GM18519 (cell line): ENCODE data around the gene BBS9.
"Not testable (repeated sequence)": the region's sequence is repeated elsewhere in the genome, so short reads cannot be mapped to it uniquely, and the experiment has no call there.

Experiments
- ATAC-seq: cut with Tn5 transposase; IDR thresholded peaks from one replicate; pipeline ENCODE4 v1.9.1; 2021; ENCODE audit warnings: mild to moderate bottlenecking, moderate library complexity; ENCODE audit not compliant: unreplicated experiment, low FRiP score

BBS9 gene

DNA sequence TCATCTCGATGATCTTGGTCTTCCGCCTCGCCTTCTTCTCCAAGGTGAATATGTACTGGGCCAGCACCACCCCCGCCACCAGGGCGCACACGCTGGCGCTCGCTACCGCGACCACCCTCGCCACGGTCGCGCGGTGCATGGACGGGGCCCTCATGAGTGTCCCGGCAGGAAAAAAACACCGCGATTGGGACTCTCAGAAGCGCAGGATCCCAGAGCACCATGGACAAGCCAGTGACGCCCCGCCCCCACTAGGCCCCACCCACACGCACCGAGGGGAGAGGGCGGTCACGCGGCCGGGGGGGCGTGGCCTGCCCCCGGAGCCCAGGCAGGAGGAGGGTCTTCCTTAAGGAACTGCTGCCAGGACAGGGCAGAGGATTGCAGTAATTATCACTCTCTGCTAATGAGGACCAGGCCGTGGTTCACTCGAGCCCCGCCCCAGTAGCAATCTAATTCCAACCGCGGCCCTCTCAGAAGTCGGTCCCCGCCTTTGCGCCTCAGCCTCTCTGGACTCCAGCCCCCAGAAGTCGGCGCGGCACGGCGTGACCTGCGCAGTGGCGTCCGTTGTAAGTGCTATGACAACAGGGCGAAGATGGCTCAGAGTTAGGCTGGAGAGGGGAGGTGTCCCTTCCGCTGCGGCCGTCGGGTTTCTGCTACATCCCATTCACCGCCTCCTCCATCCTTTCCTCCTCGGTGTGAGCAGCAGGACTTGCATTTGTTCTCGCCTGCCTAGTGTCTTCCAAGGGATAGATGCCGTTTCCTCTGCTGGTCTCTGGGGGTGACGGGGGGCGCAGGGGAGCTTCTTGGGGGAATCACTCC lies at the start of gene BBS9:
Gene BBS9, plus strand, starts transcription at position 575 of the 816 bp plus-strand sequence. CDS start 16,689 bp downstream, outside the sequence.
- peak; percentile 100 for ATAC-seq

DNA sequence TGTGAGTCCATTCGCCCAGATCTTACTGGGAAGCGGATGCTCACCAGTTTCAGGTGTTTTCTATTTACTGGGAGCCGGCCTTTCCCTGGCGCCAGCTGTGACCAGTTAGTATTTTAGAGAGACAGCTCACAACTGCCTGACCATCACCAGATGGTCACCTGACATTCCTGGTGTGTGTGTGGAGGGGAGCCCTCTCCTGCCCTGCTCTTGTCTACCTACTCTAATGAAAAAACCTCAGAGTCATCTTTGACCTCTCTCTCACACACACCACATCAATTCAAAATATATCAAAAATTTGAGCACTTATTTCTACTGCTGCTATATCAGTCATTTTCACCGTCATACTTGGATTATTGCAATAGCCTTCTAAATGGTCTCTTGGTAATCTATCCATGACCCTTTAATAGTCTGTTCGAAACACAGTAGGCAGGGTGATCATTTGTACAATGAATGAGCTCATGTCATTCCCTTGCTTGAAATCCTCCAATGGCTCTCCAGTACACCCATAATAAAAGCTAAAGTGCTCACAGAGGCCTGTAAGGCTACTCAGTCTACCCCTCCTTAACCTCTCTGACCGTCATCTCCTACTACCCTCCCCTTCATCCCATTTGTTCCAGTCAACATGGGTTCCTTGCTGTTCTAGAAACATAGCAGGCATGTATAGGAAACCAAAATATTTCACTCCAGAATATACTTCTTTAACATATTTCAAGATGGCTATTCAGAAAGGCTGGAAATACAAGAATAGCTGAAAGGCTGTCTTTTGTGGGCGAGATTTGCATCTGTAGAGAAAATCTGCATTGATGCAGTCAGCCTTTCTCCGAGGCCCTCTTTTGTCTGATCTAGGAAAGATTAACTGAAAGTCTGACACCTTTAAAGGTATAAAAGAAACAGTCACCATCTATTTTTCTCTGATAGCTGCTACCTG lies 49.3 kb upstream of the BBS9 start:
- no peak for ATAC-seq

DNA sequence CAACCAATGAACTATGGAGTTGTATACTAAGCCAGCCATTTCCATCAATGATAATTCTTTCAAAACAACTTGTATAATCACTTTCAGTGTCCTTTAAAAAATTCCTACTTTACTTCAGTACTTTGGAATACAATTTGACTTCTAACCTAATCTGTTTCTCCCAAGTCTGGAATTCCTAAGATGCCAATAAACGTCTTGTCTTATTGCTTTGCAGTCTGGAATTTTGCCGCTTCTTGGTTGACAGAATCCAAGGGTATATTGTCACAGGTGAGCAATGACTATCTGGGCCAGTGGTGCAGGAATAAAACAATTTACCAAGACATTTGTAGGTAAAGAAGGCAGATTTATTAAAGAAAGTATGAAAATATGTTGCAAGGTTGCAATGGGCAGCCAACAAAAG lies 42.0 kb upstream of the BBS9 start:
- ATAC-seq, result no peak

DNA sequence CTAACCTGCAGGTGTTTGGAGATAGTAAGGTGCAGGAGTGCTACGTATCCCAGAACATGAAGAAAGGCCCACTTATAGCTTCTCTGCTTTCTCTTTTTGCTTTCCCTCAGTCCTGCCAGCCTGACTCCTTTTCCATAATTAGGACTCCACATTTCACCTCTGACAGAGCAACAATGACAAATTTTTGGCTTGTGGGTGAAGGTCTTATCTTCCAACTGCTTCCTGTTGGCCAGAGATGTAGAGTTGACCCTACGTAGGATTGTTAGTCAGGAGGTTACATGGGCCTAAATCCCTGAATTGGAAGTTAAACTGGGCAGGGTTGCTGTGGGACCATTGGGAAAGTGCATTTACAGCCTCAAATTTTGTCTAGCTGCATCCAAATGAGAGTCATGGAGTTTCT lies 41.5 kb upstream of the BBS9 start:
- ATAC-seq, result no peak

DNA sequence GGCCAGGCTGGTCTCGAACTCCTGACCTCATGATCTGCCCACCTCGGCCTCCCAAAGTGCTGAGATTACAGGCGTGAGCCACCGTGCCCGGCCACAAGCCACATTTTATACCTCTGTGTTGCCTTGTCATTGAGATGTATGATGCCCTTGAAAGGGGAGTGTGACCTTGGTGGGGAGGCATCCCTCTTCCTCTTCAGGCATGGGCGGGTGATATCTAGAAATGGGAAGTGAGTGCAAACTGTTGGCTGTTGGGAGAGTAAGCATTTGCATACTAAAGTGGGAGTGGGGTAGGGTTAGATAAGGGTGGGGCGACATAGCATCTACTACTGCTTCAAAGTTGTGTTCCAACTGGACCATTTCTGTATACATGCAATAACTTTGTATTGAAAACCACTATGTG lies 40.2 kb upstream of the BBS9 start:
- ATAC-seq, result no peak

DNA sequence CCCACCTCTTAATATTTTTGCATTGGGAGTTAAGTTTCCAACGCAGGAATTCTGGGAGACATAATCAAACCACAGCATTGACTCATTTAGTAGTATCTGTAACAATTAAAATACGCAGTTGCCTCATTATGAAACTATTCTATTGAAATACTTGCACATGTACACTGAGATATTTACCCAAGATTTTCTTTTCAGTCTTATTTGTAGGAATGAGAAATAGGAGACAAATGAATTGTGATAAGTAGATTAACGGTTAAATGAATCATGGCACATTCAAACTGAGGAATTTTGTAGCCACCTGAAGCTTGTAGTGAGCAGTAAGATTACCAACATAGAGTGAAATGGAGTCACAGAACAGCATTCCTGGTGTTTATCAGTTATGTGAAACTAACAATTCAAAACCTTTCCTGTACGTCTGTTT lies 38.2 kb upstream of the BBS9 start:
- no peak for ATAC-seq

DNA sequence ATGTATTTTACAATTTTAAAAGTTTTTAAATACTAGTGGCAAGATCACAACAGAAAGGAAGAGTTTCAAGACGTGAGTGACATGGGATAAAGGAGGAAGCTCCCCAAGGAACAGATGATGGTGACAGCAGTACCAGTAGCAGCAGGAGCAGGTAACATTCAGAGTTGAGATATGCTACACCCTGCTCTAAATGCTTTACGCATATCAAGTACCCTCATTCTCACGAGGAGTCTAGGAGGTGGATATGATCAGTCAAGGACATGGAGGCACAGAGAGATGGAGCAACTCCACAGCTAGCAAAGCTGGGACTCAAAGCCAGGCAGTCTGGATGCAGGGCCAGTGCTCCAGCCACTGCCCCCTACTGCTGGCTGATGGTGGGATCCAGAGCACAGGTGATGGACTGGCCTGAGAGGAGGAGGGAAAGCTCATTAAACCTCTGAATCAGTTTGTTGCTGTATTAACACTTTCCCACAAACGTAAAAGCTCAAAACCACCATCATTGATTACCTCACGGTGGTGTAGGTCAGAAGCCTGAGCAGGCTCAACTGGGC lies 37.6 kb upstream of the BBS9 start:
- ATAC-seq, result no peak

DNA sequence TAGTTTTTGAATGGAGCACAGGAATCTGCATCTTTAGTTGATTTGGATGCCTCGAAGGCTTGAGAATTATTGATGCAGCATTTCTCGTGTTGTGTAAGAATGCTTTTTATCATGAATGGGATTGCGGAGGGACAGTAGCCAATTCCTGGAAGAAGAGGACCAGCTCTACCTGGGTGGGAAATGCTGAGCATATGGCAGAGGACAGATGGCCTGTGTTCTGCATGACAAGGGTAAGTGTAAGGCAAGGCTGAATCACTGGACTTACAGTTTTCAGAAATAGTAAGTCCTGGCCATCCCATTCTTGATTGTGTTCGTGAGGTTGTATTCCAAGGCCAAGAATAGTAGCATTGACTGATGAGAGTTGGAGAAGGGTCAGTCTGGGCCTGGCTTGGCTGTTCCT lies 36.1 kb upstream of the BBS9 start:
- no peak for ATAC-seq

DNA sequence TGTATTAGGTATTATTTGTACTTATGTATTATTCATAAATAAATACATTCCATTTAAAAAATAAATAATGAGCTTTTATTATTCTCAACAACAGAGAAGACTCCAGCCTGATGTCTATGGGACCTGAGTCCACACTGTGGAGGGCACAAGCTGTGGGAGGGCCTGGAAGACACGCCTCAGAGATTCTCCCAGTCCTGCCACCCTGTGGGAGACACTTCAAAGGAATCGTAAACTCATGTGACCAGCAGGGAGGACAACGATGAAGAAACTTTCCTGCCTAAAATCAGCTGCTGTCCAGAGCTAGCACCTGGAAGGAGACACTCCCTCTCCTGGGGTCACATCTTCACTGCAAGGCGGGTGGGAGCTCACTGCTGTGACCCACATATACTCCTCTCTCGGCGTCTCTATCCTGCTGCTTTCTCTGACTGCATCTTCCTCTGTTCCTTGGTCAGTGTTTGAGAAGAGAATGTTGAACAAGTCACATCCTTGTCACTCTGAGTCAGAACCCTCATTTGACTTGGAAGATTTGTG lies 34.6 kb upstream of the BBS9 start:
- not testable (repeated sequence) for ATAC-seq

DNA sequence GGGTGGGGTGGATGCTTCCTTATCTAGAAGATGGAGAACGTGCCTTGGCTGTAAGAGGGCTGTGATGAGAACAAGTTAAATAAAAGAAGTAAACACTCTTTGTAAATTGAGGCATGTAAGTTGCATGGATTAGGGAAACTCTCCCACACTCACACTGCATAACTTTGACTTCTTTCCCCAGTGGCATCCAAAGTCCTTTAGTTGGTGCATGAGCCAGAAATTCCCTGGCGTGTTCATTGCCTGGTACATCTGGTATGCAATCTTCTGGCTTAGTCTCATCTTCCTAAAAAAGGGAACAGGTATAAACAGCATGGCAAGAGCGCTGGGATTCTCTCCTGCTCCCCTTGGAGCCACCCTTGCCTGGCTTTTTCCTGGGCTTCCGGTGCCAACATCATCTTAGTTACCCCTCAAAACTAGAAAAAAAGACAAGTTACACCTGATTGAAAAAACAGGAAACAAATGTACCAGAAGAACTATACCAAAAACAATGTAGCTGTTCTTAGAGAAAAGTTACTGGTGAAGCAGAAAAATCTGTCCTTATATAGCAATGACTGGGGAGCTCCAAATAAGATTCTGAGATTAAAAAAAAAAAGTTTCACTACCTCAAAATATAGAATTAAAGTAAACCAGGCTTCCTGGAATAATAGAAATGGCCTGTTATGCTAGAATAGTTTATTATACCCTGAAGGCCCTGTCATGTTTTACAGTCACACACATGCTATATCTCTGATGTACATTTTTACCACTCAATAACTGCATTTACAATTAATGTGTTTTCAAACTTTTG lies 30.0 kb upstream of the BBS9 start:
- ATAC-seq, result no peak

DNA sequence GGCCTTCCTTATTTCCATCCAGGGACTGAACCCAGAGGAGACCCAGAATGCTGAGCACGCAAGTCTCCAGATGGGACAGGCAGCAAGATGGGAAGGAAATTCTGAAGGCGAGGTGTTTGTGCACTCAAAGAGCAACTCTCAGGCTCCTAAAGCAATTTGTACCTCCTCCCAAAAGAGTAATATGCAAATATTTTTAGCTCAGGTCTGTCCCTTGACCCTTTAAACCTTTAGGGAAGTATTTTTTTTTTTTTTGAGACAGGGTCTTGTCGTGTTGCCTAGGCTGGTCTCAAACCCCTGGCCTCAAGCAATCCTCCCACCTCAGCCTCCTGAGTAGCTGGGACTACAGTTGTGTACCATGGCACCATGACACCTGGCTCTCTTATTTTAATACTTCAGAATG lies 28.6 kb upstream of the BBS9 start:
- ATAC-seq, result no peak

DNA sequence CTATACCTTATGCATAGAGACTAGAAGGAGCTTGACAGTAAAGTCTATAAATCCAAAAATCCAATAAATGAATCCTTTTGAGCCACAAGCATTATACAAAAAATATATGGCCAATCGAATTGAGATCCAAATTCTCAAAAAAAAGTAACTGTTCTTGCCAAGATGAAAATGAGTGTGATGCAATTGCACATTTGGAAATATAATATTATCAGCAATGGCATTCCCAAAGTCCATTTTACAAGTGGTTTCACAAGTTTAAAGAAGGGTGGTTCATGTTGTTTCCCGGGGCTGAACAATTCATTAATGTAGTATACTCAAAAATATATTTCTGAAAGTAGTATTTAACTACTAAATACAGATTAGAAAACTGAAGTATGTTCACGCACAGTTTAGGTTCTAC lies 27.5 kb upstream of the BBS9 start:
- ATAC-seq, result no peak

DNA sequence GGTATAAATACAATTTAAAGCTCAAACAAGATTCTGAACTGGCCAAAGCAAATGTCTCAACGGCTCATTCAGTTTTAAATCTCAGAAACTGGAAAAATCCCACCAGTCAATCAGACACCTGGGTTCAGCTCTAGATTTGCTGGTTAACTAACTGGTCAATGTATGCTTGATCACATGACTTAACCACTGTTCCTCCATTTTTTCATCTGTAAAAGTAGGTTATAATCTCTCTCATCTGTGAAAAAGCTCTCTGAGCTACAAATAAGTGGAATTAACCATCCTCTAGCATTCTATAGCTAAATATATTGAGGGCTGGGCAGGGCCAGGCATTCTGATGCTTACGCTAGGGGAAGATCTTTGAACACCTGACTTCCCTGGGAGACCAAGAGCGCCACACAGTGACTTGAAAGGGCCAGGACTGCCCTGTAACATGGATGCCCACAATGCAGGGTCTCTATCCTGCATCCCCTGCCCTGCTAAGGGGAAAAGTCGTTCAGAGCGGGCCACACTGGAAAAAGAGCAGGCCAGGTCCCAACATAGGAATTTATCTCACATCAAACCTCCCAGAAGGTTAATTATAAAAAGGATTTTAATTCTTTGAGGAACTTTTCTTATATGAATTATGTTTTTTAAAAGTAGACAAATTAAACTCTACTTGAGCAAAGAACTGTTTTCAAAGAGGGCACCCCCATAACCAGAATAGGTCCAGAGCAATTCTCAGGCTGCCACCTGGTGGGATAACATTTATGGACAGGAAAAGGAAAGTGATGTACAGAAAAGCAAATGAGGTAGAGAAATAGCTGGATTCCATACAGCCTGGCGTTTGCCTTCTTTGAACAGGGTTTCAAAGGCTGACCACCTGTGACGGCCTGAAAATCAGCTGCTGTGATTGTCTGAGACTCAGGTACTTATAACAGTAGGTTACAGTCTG lies 22.0 kb upstream of the BBS9 start:
- ATAC-seq, result no peak

DNA sequence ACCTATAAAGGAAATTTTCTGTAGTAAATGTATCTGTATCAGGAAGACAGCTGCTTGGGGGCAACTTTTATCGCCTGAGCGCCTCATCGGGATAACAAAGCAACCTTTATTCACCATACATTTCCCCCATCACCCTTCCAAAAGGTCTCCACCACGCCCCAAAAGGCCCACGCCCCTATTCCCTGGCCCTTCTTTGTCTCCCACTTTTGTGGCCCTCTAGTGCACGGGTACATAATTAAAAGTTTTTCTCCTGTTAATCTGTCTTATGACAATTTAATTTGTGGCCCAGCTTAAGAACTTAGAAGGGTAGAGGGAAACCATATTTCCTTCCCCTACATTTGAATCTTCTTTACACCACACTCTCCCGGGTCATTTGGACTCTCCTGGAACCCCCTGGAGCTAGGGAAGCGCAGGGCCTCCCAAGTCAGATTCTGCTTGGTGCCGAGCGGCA lies 20.8 kb upstream of the BBS9 start:
- peak; percentile 1 for ATAC-seq

DNA sequence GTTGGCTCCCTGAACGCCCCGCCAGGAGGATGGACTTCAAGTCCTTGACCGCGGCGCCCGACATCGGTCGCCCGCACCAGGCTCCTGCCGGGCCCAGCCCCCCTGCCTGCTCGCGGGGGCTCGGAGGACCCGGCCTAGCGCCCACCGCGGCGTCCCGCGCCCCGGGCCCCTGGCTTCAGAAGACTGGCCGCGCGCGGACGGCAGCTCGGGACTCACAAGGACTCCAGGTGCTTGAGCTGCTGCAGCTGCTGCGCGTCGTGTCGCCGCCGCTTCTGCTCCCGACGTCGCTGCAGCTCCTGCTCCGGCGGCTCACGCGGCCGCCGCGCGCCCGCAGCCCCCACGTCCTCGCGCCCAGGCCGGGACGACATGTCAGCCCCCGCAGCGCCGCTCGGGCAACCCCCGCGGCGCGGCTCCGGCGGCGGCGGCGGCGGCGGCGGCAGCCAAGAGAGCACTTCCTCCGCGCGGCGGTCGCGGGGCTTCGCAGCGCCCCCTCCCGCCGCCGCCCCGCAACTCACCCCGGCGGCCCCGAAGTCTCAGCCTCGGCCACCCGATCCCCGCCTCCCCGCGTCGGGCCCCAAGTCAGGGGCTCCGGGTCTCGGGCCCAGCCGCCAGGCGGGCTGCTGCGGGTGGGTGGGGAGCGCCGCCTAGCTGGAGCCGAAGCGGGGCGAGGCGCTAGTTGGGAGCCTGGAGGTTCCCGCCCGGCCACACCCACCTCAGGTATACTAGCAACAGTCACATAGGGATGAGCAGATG lies 20.2 kb upstream of the BBS9 start, which contains the start of gene RP9:
Gene RP9, minus strand, starts transcription at position 400 of the 753 bp plus-strand sequence. Its CDS starts 32 bp downstream, at position 368.
- ATAC-seq, result peak; percentile 80

DNA sequence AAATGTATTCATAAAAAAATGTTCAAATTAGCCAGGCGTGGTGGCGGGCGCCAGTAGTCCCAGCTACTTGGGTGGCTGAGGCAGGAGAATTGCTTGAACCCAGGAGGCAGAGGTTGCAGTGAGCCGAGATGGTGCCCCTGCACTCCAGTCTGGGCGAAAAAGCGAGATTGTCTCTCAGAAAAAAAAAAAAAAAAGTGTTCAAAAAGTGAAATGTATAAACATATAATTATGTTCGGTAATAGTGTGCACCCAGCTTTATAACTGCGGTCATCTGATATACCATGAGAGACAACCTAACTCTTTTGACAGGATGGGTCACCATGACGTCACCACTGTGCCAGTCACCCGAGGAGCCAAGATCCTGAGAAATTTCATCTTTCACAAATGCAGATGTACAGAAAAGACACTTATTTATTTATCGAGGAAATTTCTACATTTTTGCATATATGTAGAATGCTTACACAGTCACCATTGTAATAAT lies 19.6 kb upstream of the BBS9 start:
- no peak for ATAC-seq

DNA sequence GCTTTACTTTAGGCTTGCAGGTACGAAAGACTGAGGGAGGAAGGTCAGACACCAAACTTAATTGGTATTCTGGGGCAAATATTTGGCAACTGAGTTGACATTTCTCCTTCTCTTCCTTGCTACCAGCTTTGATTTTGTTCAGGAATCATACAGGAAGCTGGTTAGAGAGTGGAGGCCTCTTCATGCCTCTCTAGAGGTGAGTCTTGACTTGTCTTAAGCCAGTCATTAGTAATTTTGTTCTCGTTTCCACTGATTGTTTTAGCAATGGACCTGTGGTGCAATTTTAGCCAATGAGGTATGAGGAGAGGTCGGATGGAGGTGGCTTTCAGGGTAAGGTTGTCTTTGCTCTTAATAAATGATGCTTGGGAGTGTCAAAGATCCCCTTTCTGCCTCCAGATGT lies 17.8 kb upstream of the BBS9 start:
- ATAC-seq, result no peak

DNA sequence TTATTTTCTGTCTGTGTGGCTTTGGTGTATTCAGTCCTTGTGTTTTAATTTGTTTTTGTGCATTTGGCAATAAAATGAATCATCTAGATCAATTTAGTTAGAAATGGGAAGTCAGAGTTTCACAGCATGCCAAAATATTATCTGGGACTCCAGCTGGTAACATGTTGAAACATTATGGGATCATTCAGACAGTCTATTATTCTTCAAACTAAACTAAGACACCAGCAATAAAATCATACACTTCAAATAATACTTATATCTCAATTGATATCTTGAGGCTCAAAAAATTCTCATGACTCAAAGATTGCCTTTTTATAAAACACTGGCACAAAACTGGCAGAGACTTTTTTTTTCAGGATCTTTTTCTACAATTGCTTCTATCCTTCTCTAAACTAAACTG lies 14.4 kb upstream of the BBS9 start:
- ATAC-seq, result no peak
